Psoas muscle (tissue), 8 donors: Measurements from ENCODE around the gene PPP1R13L. TPM values are rescaled to one million over a fixed set of nuclear protein-coding genes. Genes with fewer than 3 reads are reported as not detected.

Experiments used
- ATAC-seq, 4 donors: fragments of 200-7000 bp; cut with Tn5 transposase; one replicate each; pipeline ENCODE4 v1.9.1; 2020; ENCODE audit warnings: moderate library complexity in 3 of 4, mild to moderate bottlenecking in 2 of 4
- DNase-seq, 2 donors: peaks; one replicate each; pipeline ENCODE4 v3.0.0-alpha.2; 2020
- H3K27ac ChIP-seq: fragments of 200-600 bp; one replicate; pipeline ENCODE4 v1.8.0; 2022
- H3K27me3 ChIP-seq, 3 donors: fragments of 200-600 bp in 1 of 3; one replicate each; pipeline versions ENCODE4 v1.6.1 to v1.8.0; 2013 to 2022; ENCODE audit warnings: low read length in 2 of 3, mild to moderate bottlenecking in 2 of 3, moderate library complexity in 1 of 3; ENCODE audit not compliant: insufficient read depth in 3 of 3
- H3K36me3 ChIP-seq, 2 donors: fragments of 200-600 bp in 1 of 2; one replicate each; pipeline versions ENCODE4 v1.6.1 to v1.8.0; 2013 to 2022; ENCODE audit warnings: low read depth in 1 of 2, mild to moderate bottlenecking in 1 of 2, moderate library complexity in 1 of 2; ENCODE audit not compliant: insufficient read depth in 1 of 2
- H3K4me1 ChIP-seq: fragments of 200-600 bp; one replicate; pipeline ENCODE4 v1.8.0; 2022
- H3K4me3 ChIP-seq: fragments of 200-600 bp; one replicate; pipeline ENCODE4 v1.8.0; 2022; ENCODE audit warnings: mild to moderate bottlenecking
- H3K9me3 ChIP-seq: fragments of 200-600 bp; one replicate; pipeline ENCODE4 v1.8.0; 2022
- WGBS, 3 donors: extraction: QIAGEN DNeasy Blood & Tissue Kit; methylation state at CpG; one replicate each; pipeline versions ENCODE4 v1.1.6 to v1.1.7; 2013; 5-methylcytosine and 5-hydroxymethylcytosine counted together
- intact Hi-C, 2 donors: fragments of 100-400 bp; cut with DNase I; formaldehyde crosslinking; loops; one replicate each; pipeline versions ENCODE4 v1.11.0 to v1.14.2; 2022
- polyA plus RNA-seq, 3 donors: library from polyadenylated mRNA; stranded (reverse); fragments of 200-250 nt; gene quantifications; one replicate each; pipeline ENCODE4 v1.2.3, GENCODE V29; 2013
- total RNA-seq, 4 donors: library from RNA; stranded (reverse); fragmentation: NEBNext Ultra II Directional in 2 of 4; extraction: Animal tissue kit (Norgen Biotek cat#: 25700) in 2 of 4; gene quantifications; one replicate each; pipeline versions ENCODE4 v1.2.1 to v1.2.4, GENCODE V29; 2021 to 2023
- TF ChIP-seq, protein P1 (sequence below): fragments of 200-600 bp; IDR thresholded peaks from one replicate; pipeline ENCODE4 v1.8.0; 2022; ENCODE audit warnings: antibody characterized with exemption
- donor health status: healthy with polysubstance abuse.
- donor health status: DM: no; HTN: no; CAD: no; lungs with moderate emphysema.
- donor health status: Bipolar disorder and iron deficiency.
- donor health status: healthy.
- donor health status: DM: yes; HTN: yes; CAD: no.
- donor health status: DM: no; HTN: no; CAD: no.
- donor health status: DM: no; HTN: no; CAD: no.
- donor health status: DM: yes; HTN: yes; CAD: no.

The PPP1R13L gene
- total and polyA plus RNA-seq, 7 donors, result 1.8 to 21.4 (median 4.8) TPM

DNA sequence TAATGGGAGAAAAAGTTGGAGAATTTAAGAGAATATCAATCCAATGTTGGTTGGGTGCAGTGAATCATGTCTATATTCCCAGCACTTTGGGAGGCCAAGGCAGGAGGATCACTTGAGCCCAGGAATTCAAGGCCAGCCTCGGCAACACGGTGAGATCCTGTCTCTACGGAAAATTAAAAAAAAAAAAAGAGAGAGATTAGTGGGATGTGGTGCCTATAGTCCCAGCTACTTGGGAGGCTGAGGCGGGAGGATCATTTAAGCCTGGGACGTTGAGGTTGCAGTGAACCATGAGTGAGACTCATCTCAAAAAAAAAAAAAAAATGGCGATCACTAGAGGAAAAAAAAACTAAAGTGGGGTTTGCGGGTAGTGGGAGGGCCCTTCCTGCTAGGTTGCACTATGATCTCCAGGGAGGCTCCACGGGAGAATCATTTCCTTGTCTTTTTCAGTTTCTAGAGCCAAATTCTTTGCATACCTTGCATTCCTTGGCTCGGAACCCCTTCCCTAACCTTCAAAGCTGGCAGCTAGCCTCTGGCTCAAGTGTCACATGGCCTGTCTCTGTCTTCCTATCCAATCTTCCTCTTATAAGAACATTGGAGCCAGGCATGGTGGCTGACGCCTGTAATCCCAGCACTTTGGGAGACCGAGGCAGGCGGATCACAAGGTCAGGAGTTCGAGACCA, 28.7 kb downstream of the PPP1R13L start:
- Histone ChIP-seq H3K36me3 (no peaks in the 10 kb centered on the region), H3K4me3 (no peak overlapping the region), H3K4me1 (peaks cover 2% of the 10 kb centered on the region), H3K27ac (no peak overlapping the region), H3K27me3 (no peaks in the 10 kb centered on the region), H3K9me3 (no peaks in the 10 kb centered on the region)
- ATAC-seq (peak in 3 of 4 donors; percentile 31 to 59 (median 54)), DNase-seq (peak in 1 of 2 donors; percentile 55)
- WGBS, 3 donors, result 17 to 26% (median 22%) methylated on average over 12 to 13 of the region's 13 CpGs
- TF ChIP-seq, protein P1, sequence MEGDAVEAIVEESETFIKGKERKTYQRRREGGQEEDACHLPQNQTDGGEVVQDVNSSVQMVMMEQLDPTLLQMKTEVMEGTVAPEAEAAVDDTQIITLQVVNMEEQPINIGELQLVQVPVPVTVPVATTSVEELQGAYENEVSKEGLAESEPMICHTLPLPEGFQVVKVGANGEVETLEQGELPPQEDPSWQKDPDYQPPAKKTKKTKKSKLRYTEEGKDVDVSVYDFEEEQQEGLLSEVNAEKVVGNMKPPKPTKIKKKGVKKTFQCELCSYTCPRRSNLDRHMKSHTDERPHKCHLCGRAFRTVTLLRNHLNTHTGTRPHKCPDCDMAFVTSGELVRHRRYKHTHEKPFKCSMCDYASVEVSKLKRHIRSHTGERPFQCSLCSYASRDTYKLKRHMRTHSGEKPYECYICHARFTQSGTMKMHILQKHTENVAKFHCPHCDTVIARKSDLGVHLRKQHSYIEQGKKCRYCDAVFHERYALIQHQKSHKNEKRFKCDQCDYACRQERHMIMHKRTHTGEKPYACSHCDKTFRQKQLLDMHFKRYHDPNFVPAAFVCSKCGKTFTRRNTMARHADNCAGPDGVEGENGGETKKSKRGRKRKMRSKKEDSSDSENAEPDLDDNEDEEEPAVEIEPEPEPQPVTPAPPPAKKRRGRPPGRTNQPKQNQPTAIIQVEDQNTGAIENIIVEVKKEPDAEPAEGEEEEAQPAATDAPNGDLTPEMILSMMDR, result no peak
- intact Hi-C loops, result no loop called here

DNA sequence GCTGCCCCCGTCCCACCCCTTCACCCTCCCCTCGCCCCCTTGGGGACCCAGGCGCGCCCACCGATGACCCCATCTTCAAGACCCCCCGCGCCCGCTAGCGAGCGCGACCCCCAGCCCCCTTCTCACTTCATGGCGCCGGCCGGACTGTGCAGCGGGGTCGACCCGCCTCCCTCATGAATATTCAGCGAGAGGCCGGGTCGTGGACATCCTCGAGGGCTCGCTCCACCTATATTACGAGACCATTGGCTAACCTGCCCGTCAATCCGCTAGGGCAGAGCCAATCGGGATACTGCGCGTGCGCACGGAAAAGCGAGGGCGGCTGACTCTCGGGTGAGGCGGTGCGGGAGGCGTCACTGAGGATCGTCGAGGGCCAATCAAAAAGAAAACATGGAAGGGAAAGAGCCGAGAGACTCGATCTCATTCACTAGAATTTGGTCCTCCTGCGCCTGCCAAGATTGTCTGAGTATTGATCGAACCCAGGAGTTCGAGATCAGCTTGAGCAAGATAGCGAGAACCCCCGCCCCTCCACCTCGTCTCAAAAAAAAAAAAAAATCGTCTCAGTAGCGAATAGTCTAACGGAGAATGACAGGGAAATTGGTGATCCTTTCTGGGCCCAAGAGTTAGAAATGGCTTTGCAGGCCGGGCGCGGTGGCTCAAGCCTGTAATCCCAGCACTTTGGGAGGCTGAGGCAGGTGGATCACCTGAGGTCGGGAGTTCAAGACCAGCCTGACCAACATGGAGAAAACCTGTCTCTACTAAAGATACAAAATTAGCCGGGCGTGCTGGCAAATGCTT, 34.3 kb downstream of the PPP1R13L start, which contains the start of gene ERCC2:
TSS of gene ERCC2 (minus strand) at position 164 of the 795 bp plus-strand sequence. CDS start at position 131, 33 bp downstream.
- peaks cover 6% of the 10 kb centered on the region for H3K4me1 ChIP-seq
- ATAC-seq, result peak; percentile 99 to 100 (median 99)
- TF ChIP-seq, protein P1, result no peak
- DNase-seq, result peak; percentile 99
- no peaks in the 10 kb centered on the region for H3K27me3 ChIP-seq
- H3K27ac ChIP-seq, result peak within 1 kb of the TSS; percentile 83
- intact Hi-C loops, result no loop called here
- 3 to 4% (median 4%) methylated on average over 48 to 55 of the region's 55 CpGs for WGBS, 3 donors
- H3K36me3 ChIP-seq, result peaks cover 0 to 8% of the 10 kb centered on the region in 2 donors
- no peaks in the 10 kb centered on the region for H3K9me3 ChIP-seq
- H3K4me3 ChIP-seq, result peak within 1 kb of the TSS; percentile 91

DNA sequence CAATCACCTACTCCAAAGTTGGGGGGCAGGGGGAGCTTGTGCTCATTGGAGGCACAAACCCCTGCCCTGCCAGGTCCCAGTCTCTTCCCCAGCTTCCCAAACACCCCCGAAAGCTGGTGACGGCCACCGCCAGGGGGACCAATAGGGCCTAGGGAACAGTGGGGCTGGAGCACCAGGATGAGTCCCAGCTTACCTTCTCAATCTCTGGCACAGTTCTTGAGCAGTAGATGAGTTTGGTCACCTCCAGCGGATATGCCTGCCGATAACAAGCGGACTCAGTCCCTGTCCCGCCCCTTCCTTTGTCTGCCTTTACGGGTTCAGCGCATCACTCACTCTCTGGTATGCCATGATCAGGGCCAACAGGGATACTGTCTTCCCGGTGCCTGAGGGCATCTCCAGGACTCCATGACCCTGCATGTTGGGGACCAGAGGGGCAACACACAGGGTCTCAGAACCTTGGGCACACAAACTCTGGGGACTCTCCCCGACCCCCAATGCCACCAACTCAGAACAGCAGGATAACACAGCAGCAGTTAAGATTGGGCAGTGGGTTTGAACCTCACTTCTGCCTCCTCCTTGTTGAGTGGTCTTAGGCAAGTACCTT, 36.0 kb downstream of the PPP1R13L start:
- TF ChIP-seq, protein P1, result no peak
- H3K27me3 ChIP-seq, result no peaks in the 10 kb centered on the region
- no peak for DNase-seq
- peaks cover 0 to 18% of the 10 kb centered on the region in 2 donors for H3K36me3 ChIP-seq
- no peak overlapping the region for H3K4me3 ChIP-seq
- no peaks in the 10 kb centered on the region for H3K9me3 ChIP-seq
- peaks cover 6% of the 10 kb centered on the region for H3K4me1 ChIP-seq
- no peak overlapping the region for H3K27ac ChIP-seq
- ATAC-seq, result no peak
- intact Hi-C loops, result no loop called here
- WGBS, 3 donors, result 92 to 93% (median 92%) methylated on average over 11 of the region's 11 CpGs

DNA sequence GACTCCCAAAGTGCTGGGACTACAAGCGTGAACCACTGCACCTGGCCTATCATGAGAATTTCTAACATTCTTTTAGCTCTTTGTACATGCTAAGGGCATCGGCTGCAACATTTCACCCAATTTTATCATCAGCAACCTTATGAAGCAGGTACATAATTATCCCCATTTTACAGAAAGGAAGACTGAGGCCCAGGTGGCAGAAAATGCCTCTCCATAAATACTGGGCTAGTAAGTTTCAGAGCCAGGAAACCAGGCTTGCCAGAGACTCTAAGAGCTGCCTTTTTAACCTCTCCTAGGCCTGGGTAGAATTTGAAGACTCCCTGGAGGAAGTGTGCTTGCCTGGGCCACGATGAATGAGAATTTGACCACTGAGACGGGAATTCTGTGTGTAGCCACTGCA, 36.7 kb downstream of the PPP1R13L start:
- H3K36me3 ChIP-seq, result peaks cover 0 to 23% of the 10 kb centered on the region in 2 donors
- intact Hi-C loops, result no loop called here
- no peak for DNase-seq
- H3K27me3 ChIP-seq, result no peaks in the 10 kb centered on the region
- peaks cover 6% of the 10 kb centered on the region for H3K4me1 ChIP-seq
- TF ChIP-seq, protein P1, result no peak
- no peak overlapping the region for H3K4me3 ChIP-seq
- no peak overlapping the region for H3K27ac ChIP-seq
- WGBS, 3 donors, result 92 to 94% (median 94%) methylated on average over 4 of the region's 4 CpGs
- ATAC-seq, result no peak
- H3K9me3 ChIP-seq, result no peaks in the 10 kb centered on the region
